HCT116 (cell line): ENCODE measurements around the gene ALLC. TPM values are rescaled to one million over a fixed set of nuclear protein-coding genes. Genes with fewer than 3 reads are reported as not detected.

ENCODE experiments used
- ATAC-seq: fragments of 200-7000 bp; cut with Tn5 transposase; 2 replicates; pipeline ENCODE4 v1.9.1; 2020; ENCODE audit warnings: mild to moderate bottlenecking, moderate library complexity
- BruUV-seq: library from RNA; stranded (reverse); fragments of 400-500 nt; replicated peaks from 2 replicates; lab custom pipeline; 2021; lab: Mats Ljungman, UMichigan
- CTCF ChIA-PET: fragments of 300-600 bp; sonication (Branson Sonifier 250); formaldehyde crosslinking; loops from one replicate; lab custom pipeline; 2021; ENCODE audit warnings: antibody characterized with exemption; lab: Charles Lee
- POLR2A ChIA-PET: fragments of 300-600, 350-600 bp; sonication (Branson Sonifier 250); formaldehyde crosslinking; loops from one replicate; lab custom pipeline; 2021; ENCODE audit warnings: antibody characterized with exemption; lab: Charles Lee
- RAD21 ChIA-PET, 2 experiments: fragments of 300-600 bp; sonication (Branson Sonifier 250); formaldehyde crosslinking; loops; one replicate each; lab custom pipeline; 2023; ENCODE audit warnings: low total read pairs in 2 of 2; ENCODE audit not compliant: uncharacterized antibody in 2 of 2, unreplicated experiment in 2 of 2, low non-redundant PET in 1 of 2; lab: Charles Lee
- DNase-seq: peaks from one replicate; pipeline ENCODE4 v3.0.0-alpha.2; 2010; ENCODE audit warnings: low read depth, low spot score
- H2AFZ ChIP-seq: fragments of 200-600 bp; shearing (Covaris generic), sonication (generic); 2 replicates; pipeline ENCODE4 v1.6.1; 2017; ENCODE audit warnings: low read depth, mixed run types, mixed read lengths, antibody characterized with exemption, low read length; ENCODE audit not compliant: poor library complexity, severe bottlenecking
- H3K27ac ChIP-seq: 2 replicates; pipeline ENCODE4 v1.5.1; 2012; ENCODE audit warnings: low read depth, low read length
- H3K27me3 ChIP-seq: fragments of 200-600 bp; sonication (generic); 2 replicates; pipeline ENCODE4 v1.6.1; 2016; ENCODE audit warnings: mixed run types, low read length, mixed read lengths; ENCODE audit not compliant: insufficient read depth
- H3K36me3 ChIP-seq, 2 experiments: fragments of 200-500 bp in 1 of 2; fragments of 200-600 bp in 1 of 2; sonication (Bioruptor generic) in 1 of 2; sonication (generic) in 1 of 2; 2 replicates each; pipeline versions ENCODE4 v1.5.1 to v1.6.1; 2014 to 2016; ENCODE audit warnings: low read length in 2 of 2, inconsistent platforms in 1 of 2, mixed read lengths in 1 of 2, mixed run types in 1 of 2; ENCODE audit not compliant: insufficient read depth in 2 of 2, control insufficient read depth in 1 of 2
- H3K4me1 ChIP-seq, 2 experiments: fragments of 200-600 bp in 1 of 2; sonication (generic) in 1 of 2; 2 replicates each; pipeline versions ENCODE4 v1.5.1 to v1.6.1; 2012 to 2017; ENCODE audit warnings: low read length in 2 of 2, inconsistent platforms in 1 of 2, mild to moderate bottlenecking in 1 of 2, mixed read lengths in 1 of 2, mixed run types in 1 of 2, moderate library complexity in 1 of 2; ENCODE audit not compliant: insufficient read depth in 2 of 2, control insufficient read depth in 1 of 2
- H3K4me2 ChIP-seq: fragments of 200-600 bp; sonication (generic); 2 replicates; pipeline ENCODE4 v1.6.1; 2017; ENCODE audit warnings: mixed run types, low read length, mixed read lengths
- H3K4me3 ChIP-seq, 2 experiments: fragments of 200-600 bp in 1 of 2; sonication (generic) in 1 of 2; replicated peaks in 1 of 2; 2 replicates each; pipeline ENCODE4 v1.5.1; 2011 to 2016; ENCODE audit warnings: low read length in 2 of 2, control low read depth in 1 of 2, low read depth in 1 of 2, mild to moderate bottlenecking in 1 of 2, mixed read lengths in 1 of 2, mixed run types in 1 of 2
- H3K79me2 ChIP-seq: fragments of 200-600 bp; sonication (generic); 2 replicates; pipeline ENCODE4 v1.6.1; 2017; ENCODE audit warnings: mild to moderate bottlenecking, mixed run types, low read length, moderate library complexity, mixed read lengths; ENCODE audit not compliant: insufficient read depth
- H3K9ac ChIP-seq: fragments of 200-600 bp; sonication (generic); 2 replicates; pipeline ENCODE4 v1.6.1; 2016; ENCODE audit warnings: low read length, mixed read lengths
- H3K9me2 ChIP-seq: fragments of 200-600 bp; sonication (generic), shearing (Covaris generic); 2 replicates; pipeline ENCODE4 v1.6.1; 2017; ENCODE audit warnings: mixed run types, mild to moderate bottlenecking, moderate library complexity; ENCODE audit not compliant: insufficient read depth
- H3K9me3 ChIP-seq, 2 experiments: fragments of 200-500 bp in 1 of 2; fragments of 200-600 bp in 1 of 2; sonication (Bioruptor generic) in 1 of 2; sonication (generic) in 1 of 2; 2 replicates each; pipeline ENCODE4 v1.6.1; 2014 to 2017; ENCODE audit warnings: low read length in 2 of 2, mixed read lengths in 2 of 2, inconsistent platforms in 1 of 2, low read depth in 1 of 2, mild to moderate bottlenecking in 1 of 2, mixed run types in 1 of 2, moderate library complexity in 1 of 2; ENCODE audit not compliant: control insufficient read depth in 1 of 2, insufficient read depth in 1 of 2
- H4K20me1 ChIP-seq: fragments of 200-600 bp; sonication (generic), shearing (Covaris generic); 2 replicates; pipeline ENCODE4 v1.6.1; 2017; ENCODE audit warnings: mixed run types, mild to moderate bottlenecking, moderate library complexity; ENCODE audit not compliant: insufficient read depth
- CBX3 ChIP-seq: IDR thresholded peaks from 2 replicates; pipeline ENCODE4 v1.6.1; 2012; ENCODE audit warnings: low read depth
- CEBPB ChIP-seq: IDR thresholded peaks from 2 replicates; pipeline ENCODE4 v1.6.1; 2012; ENCODE audit warnings: low read depth
- EGR1 ChIP-seq: IDR thresholded peaks from 2 replicates; pipeline ENCODE4 v1.6.1; 2012; ENCODE audit warnings: low read depth
- ELF1 ChIP-seq: IDR thresholded peaks from 2 replicates; pipeline ENCODE4 v1.6.1; 2012; ENCODE audit warnings: low read depth, borderline replicate concordance
- POLR2A ChIP-seq: IDR thresholded peaks from 2 replicates; pipeline ENCODE4 v1.7.0; 2011; ENCODE audit warnings: borderline replicate concordance; ENCODE audit not compliant: insufficient read depth, insufficient read length; ENCODE audit errors: extremely low read depth
- POLR2AphosphoS5 ChIP-seq: IDR thresholded peaks from 2 replicates; pipeline ENCODE4 v1.6.1; 2011; ENCODE audit warnings: mild to moderate bottlenecking, low read depth, low read length, moderate library complexity
- RAD21 ChIP-seq: IDR thresholded peaks from 2 replicates; pipeline ENCODE4 v1.6.1; 2012; ENCODE audit warnings: low read depth, mild to moderate bottlenecking
- SIN3A ChIP-seq: IDR thresholded peaks from 2 replicates; pipeline ENCODE4 v1.6.1; 2012; ENCODE audit warnings: low read depth
- SRF ChIP-seq: IDR thresholded peaks from 2 replicates; pipeline ENCODE4 v1.6.1; 2012; ENCODE audit warnings: low read depth
- TCF7L2 ChIP-seq: IDR thresholded peaks from 2 replicates; pipeline ENCODE4 v1.7.0; 2011; ENCODE audit warnings: borderline replicate concordance, inconsistent platforms; ENCODE audit not compliant: insufficient read depth, insufficient read length; ENCODE audit errors: extremely low read depth
- YY1 ChIP-seq: IDR thresholded peaks from 2 replicates; pipeline ENCODE4 v1.6.1; 2011; ENCODE audit warnings: low read length, low read depth, moderate library complexity, mild to moderate bottlenecking; ENCODE audit not compliant: insufficient replicate concordance; ENCODE audit errors: extremely low read depth
- ZNF274 ChIP-seq: fragments of 200-500 bp; sonication (Bioruptor generic); IDR thresholded peaks from 2 replicates; pipeline ENCODE4 v1.6.1; 2014; ENCODE audit warnings: mild to moderate bottlenecking, low read depth, low read length, inconsistent platforms
- intact Hi-C: fragments of 100-400 bp; cut with micrococcal nuclease; formaldehyde crosslinking; loops from 2 replicates; pipeline ENCODE4 v1.10.0; 2022
- total RNA-seq: library from RNA; stranded (reverse); gene quantifications from one replicate; pipeline ENCODE4 v1.2.1, GENCODE V29; 2021; ENCODE audit not compliant: unreplicated experiment
- TF ChIP-seq, protein P1 (sequence below): IDR thresholded peaks from 2 replicates; pipeline ENCODE4 v1.6.1; 2011; ENCODE audit warnings: mild to moderate bottlenecking, low read length, moderate library complexity; ENCODE audit not compliant: insufficient replicate concordance; ENCODE audit errors: extremely low read depth
- TF ChIP-seq, protein P2 (sequence below): IDR thresholded peaks from 2 replicates; pipeline ENCODE4 v1.6.1; 2012
- TF ChIP-seq, protein P3 (sequence below): IDR thresholded peaks from 2 replicates; pipeline ENCODE4 v1.6.1; 2012; ENCODE audit warnings: low read depth
- TF ChIP-seq, protein P4 (sequence below): IDR thresholded peaks from 2 replicates; pipeline ENCODE4 v1.6.1; 2012

Gene ALLC
- total RNA-seq, 1 experiment from 2014 or later = not detected

DNA sequence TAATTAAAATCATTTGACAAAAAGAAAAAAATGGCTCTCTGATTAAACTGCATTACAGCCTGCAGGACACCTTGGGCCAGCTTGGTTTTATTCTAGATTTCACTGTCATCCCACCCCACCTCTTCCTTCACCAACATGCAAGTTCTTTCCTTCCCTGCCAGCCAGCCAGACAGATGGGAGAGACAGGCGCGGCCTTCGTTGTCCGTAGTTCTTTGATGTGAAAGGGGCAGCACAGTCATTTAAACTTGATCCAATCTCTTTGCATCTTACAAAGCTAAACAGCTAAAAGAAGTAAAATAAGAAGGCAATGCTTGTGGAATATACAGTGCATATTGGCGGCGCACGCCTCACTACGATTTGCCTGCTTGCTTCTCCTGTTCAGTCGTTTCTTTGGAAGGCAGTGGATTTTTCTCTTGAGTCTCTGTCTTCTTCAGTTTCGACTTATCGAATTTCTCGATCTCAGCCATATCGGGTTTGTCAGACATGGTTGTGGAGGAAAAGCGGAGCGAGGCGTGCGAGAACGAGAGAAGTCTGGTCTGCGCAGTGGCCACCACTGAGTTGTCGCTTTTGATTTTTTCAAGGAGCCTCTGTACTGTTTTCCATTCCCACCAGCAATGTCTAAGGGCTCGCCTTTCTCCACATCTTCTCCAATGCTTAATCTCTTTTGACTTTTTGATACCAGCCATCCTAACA lies 40.7 kb upstream of the ALLC start:
- Histone ChIP-seq H3K79me2 (no peaks in the 10 kb centered on the region), H3K9me3 (0 out of 4 replicates have a peak, but pooled peaks cover 0 to 3% of the 10 kb centered on the region in 2 experiments), H3K9me2 (no peaks in the 10 kb centered on the region), H3K27ac (no peak overlapping the region), H3K9ac (no peak overlapping the region), H3K27me3 (no peaks in the 10 kb centered on the region), H2AFZ (no peak overlapping the region), H3K4me3 (no peak overlapping the region), H3K4me1 (no peaks in the 10 kb centered on the region), H4K20me1 (no peaks in the 10 kb centered on the region), H3K4me2 (no peak overlapping the region), H3K36me3 (no peaks in the 10 kb centered on the region)
- ATAC-seq (no peak), DNase-seq (no peak)
- CTCF ChIA-PET = no interaction called here
- TF ChIP-seq, protein P1, sequence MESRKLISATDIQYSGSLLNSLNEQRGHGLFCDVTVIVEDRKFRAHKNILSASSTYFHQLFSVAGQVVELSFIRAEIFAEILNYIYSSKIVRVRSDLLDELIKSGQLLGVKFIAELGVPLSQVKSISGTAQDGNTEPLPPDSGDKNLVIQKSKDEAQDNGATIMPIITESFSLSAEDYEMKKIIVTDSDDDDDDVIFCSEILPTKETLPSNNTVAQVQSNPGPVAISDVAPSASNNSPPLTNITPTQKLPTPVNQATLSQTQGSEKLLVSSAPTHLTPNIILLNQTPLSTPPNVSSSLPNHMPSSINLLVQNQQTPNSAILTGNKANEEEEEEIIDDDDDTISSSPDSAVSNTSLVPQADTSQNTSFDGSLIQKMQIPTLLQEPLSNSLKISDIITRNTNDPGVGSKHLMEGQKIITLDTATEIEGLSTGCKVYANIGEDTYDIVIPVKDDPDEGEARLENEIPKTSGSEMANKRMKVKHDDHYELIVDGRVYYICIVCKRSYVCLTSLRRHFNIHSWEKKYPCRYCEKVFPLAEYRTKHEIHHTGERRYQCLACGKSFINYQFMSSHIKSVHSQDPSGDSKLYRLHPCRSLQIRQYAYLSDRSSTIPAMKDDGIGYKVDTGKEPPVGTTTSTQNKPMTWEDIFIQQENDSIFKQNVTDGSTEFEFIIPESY = no peak
- no peak for TF ChIP-seq CEBPB
- no peak for TF ChIP-seq ELF1
- TF ChIP-seq, protein P2, sequence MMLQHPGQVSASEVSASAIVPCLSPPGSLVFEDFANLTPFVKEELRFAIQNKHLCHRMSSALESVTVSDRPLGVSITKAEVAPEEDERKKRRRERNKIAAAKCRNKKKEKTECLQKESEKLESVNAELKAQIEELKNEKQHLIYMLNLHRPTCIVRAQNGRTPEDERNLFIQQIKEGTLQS = no peak
- no peak for TF ChIP-seq POLR2A
- TF ChIP-seq RAD21 = no peak
- no peak for TF ChIP-seq TCF7L2
- TF ChIP-seq SIN3A = no peak
- no peak for TF ChIP-seq SRF
- TF ChIP-seq EGR1 = no peak
- TF ChIP-seq CBX3 = no peak
- no peak for TF ChIP-seq YY1
- TF ChIP-seq, protein P3, sequence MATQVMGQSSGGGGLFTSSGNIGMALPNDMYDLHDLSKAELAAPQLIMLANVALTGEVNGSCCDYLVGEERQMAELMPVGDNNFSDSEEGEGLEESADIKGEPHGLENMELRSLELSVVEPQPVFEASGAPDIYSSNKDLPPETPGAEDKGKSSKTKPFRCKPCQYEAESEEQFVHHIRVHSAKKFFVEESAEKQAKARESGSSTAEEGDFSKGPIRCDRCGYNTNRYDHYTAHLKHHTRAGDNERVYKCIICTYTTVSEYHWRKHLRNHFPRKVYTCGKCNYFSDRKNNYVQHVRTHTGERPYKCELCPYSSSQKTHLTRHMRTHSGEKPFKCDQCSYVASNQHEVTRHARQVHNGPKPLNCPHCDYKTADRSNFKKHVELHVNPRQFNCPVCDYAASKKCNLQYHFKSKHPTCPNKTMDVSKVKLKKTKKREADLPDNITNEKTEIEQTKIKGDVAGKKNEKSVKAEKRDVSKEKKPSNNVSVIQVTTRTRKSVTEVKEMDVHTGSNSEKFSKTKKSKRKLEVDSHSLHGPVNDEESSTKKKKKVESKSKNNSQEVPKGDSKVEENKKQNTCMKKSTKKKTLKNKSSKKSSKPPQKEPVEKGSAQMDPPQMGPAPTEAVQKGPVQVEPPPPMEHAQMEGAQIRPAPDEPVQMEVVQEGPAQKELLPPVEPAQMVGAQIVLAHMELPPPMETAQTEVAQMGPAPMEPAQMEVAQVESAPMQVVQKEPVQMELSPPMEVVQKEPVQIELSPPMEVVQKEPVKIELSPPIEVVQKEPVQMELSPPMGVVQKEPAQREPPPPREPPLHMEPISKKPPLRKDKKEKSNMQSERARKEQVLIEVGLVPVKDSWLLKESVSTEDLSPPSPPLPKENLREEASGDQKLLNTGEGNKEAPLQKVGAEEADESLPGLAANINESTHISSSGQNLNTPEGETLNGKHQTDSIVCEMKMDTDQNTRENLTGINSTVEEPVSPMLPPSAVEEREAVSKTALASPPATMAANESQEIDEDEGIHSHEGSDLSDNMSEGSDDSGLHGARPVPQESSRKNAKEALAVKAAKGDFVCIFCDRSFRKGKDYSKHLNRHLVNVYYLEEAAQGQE = no peak
- TF ChIP-seq POLR2AphosphoS5 = no peak
- TF ChIP-seq, protein P4, sequence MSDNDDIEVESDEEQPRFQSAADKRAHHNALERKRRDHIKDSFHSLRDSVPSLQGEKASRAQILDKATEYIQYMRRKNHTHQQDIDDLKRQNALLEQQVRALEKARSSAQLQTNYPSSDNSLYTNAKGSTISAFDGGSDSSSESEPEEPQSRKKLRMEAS = no peak
- no peak for TF ChIP-seq ZNF274
- BruUV-seq = no TSS peak
- RAD21 ChIA-PET = no interaction called here
- POLR2A ChIA-PET = no interaction called here
- intact Hi-C loops = no loop called here
